HG02588 (cell line): ENCODE results near the gene MTERF4.

Source experiments
- ATAC-seq: cut with Tn5 transposase; IDR thresholded peaks from one replicate; pipeline ENCODE4 v1.9.1; 2021; ENCODE audit warnings: mild to moderate bottlenecking, moderate library complexity; ENCODE audit not compliant: unreplicated experiment

Gene MTERF4

GRCh38 chr2:241051578-241052487 is 50.3 kb downstream of the MTERF4 start:
- ATAC-seq = no peak

- ATAC-seq = no peak
Observed at GRCh38 chr2:241050624-241051577, 51.2 kb downstream of the MTERF4 start.

- ATAC-seq = no peak
Observed at GRCh38 chr2:241049739-241050623, 52.1 kb downstream of the MTERF4 start.

GRCh38 chr2:241048949-241049343 is 53.1 kb downstream of the MTERF4 start:
- ATAC-seq = no peak

GRCh38 chr2:241048149-241048948 is 53.7 kb downstream of the MTERF4 start:
- ATAC-seq = no peak

- no peak for ATAC-seq
Observed at GRCh38 chr2:241047253-241048010, 54.7 kb downstream of the MTERF4 start.
